Fibroblast of pulmonary artery (primary cell): ENCODE results near the gene GMPR.

Source experiments
- DNase-seq: peaks from one replicate; pipeline ENCODE4 v3.0.0-alpha.2; 2010; ENCODE audit warnings: low read depth
- H3K4me3 ChIP-seq: replicated peaks from 2 replicates; pipeline ENCODE4 v1.5.1; 2011; ENCODE audit warnings: low read depth, mild to moderate bottlenecking, control low read depth, low read length, moderate library complexity
- CTCF ChIP-seq: IDR thresholded peaks from 2 replicates; pipeline ENCODE4 v1.5.1; 2011; ENCODE audit warnings: mild to moderate bottlenecking, control low read depth, low read length, inconsistent platforms; ENCODE audit errors: missing control alignments

GMPR gene

DNA sequence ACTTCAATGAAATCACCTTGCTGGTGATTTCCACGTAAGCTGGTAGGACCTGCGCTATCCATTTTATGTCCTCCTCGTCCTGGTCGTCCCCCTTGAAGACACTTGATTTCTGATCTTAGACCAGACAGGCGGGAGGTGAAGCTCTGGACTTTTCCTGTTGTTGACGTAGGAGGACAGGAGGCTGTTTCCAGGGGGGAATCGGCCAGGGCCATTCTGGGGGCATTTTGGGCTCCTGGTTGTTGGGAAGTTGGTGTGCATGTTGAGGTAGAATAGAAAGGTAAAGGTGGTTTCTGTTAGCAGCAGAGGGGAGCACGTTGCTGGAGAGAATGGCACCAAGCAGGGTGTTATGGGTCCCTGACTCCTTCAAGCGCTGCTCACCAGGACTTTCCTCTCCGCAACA, 56.0 kb downstream of the GMPR start:
- TF ChIP-seq CTCF: no peak
- H3K4me3 ChIP-seq: no peak overlapping the region
- no peak for DNase-seq

DNA sequence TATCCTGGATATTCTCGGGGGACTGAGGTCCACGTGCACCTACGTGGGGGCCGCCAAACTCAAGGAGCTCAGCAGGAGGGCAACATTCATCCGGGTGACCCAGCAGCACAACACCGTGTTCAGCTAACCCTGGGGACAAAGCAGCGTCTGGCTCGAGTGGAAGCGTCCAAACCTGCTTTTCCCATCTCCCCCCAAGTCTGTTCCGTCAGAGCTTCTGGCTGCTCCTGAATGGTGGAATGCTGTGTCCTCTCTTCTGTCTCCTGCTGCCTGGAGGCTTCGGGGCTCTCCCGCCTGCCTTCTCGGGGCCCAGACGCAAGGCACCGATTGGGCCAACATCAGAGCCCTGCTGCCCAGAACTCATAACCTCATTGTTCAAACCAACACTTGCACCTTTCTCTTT, 56.7 kb downstream of the GMPR start:
- DNase-seq: no peak
- H3K4me3 ChIP-seq: no peak overlapping the region
- no peak for TF ChIP-seq CTCF

GRCh38 chr6:16295471-16295870, 57.1 kb downstream of the GMPR start:
- DNase-seq: no peak
- TF ChIP-seq CTCF: no peak
- no peak overlapping the region for H3K4me3 ChIP-seq

DNA sequence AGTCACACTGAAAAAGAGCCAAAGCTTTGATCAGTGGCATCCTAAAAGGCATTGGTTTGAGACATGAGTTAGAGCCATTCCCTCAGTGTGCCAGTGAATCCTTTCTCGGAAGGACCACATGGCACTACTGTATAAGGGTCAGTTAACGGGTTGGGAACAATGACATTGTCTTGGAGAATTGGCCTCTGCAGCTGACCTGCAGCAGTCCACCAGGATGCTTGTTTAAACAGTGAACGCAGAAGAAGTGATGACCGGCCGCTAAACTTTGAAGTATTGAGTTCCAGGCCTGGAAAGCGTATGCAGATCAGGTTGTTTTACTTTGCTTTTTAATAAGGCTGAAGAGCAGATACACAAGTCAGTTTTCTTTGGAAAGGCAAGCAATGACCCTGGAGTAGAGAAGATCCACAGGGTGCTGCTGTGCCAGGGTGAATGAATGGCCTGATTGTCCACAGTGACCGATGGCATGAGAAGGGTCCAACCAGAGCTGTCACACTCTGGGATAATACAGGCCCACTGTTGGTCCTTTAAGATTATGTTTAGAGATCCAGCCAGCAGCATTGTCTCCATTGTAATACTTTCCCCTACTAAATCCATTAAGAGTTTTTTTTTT, 57.8 kb downstream of the GMPR start:
- TF ChIP-seq CTCF: no peak
- no peak overlapping the region for H3K4me3 ChIP-seq
- no peak for DNase-seq

DNA sequence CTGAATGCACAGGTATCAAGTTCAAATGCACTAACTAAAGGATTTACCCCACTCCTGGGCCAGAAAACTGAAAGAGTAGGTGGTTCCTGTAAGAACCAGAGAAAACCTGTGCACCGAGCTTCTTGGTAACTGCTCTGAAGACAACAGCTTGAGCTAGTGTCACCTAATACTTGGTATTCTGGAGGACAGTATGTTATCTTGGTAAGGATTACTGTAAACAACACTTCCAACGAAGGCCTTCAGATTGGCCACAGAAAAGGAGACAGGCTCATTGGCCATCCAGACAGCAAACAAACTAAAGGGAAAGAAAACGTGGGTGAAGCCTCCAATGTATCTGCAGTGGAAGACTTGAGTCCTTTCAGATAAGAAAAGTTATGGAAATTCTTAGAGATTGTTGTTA, 61.5 kb downstream of the GMPR start:
- H3K4me3 ChIP-seq: no peak overlapping the region
- DNase-seq: no peak
- TF ChIP-seq CTCF: no peak

GRCh38 chr6:16301511-16301910, 63.1 kb downstream of the GMPR start:
- no peak overlapping the region for H3K4me3 ChIP-seq
- no peak for TF ChIP-seq CTCF
- no peak for DNase-seq

GRCh38 chr6:16302721-16303552, 64.5 kb downstream of the GMPR start:
- DNase-seq: no peak
- no peak overlapping the region for H3K4me3 ChIP-seq
- TF ChIP-seq CTCF: no peak
